Mammary epithelial cell (primary cell): ENCODE measurements around the gene CDKN2B-AS1.

ENCODE experiments used
- EZH2 ChIP-seq: IDR thresholded peaks from 2 replicates; pipeline ENCODE4 v1.6.1; 2012; ENCODE audit warnings: low read length, inconsistent platforms, borderline replicate concordance
- TF ChIP-seq, protein P1 (sequence below), 2 donors: IDR thresholded peaks in 1 of 2; conservative IDR thresholded peaks in 1 of 2; 2 replicates each; pipeline ENCODE4 v1.5.1; 2011 to 2012; ENCODE audit warnings: inconsistent platforms in 2 of 2, low read length in 2 of 2, mild to moderate bottlenecking in 2 of 2, control low read depth in 1 of 2, low read depth in 1 of 2; ENCODE audit not compliant: insufficient read depth in 1 of 2; ENCODE audit errors: extremely low read depth in 1 of 2

DNA sequence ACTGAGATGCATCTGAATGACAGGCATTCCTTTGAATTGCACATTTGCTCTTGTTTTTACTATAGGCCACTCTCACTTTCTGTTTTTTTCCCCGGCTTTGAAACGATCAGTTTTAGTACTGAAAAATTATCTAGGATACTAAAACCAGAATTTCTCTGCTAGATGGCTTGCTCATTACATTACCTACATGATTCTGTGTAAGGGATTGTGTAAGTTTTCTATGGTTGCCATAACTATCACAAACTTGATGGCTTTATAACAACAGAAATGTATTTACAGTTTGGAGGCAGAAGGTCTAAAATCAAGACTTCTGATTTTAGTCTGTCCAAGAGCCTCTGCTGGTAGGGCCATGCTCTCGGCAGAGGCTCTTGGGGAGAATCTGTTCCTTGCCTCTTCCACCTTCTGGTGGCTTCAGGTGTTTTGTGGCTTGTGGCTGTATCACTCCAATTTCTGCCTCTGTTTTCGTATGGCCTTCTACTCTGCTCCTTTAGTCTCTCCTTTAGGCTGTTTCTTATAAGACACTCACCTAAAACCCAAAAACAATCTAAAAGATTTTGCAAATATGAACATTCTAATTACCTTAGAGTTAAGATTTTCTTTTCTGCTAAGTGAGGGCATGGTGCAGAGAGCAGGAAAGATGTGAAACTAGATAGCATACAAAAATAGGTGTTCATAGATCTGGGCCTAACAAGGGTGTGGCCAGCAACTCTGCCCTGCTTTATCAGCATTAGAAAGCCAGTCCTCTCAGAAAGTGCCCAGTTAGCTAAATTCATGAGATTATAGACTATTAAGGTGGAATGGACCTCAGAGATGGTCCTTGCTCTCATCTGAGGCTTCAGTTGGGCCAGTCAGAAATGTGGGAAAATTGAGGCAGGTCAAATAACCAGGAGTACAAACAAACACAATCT is 107.8 kb downstream of the CDKN2B-AS1 start:
- TF ChIP-seq, protein P1, sequence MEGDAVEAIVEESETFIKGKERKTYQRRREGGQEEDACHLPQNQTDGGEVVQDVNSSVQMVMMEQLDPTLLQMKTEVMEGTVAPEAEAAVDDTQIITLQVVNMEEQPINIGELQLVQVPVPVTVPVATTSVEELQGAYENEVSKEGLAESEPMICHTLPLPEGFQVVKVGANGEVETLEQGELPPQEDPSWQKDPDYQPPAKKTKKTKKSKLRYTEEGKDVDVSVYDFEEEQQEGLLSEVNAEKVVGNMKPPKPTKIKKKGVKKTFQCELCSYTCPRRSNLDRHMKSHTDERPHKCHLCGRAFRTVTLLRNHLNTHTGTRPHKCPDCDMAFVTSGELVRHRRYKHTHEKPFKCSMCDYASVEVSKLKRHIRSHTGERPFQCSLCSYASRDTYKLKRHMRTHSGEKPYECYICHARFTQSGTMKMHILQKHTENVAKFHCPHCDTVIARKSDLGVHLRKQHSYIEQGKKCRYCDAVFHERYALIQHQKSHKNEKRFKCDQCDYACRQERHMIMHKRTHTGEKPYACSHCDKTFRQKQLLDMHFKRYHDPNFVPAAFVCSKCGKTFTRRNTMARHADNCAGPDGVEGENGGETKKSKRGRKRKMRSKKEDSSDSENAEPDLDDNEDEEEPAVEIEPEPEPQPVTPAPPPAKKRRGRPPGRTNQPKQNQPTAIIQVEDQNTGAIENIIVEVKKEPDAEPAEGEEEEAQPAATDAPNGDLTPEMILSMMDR (conservative IDR thresholded peaks at IDR 0.05 in 1 of 2, IDR thresholded peaks at IDR 0.05 in 1 of 2; ENCODE audit: extremely low read depth in 1 of 2, insufficient read depth in 1 of 2, low read depth in 1 of 2, low read length in 2 of 2), result no peak
- no peak for TF ChIP-seq EZH2
